ENCODE measurements around the gene RNF43.

The RNF43 gene

DNA sequence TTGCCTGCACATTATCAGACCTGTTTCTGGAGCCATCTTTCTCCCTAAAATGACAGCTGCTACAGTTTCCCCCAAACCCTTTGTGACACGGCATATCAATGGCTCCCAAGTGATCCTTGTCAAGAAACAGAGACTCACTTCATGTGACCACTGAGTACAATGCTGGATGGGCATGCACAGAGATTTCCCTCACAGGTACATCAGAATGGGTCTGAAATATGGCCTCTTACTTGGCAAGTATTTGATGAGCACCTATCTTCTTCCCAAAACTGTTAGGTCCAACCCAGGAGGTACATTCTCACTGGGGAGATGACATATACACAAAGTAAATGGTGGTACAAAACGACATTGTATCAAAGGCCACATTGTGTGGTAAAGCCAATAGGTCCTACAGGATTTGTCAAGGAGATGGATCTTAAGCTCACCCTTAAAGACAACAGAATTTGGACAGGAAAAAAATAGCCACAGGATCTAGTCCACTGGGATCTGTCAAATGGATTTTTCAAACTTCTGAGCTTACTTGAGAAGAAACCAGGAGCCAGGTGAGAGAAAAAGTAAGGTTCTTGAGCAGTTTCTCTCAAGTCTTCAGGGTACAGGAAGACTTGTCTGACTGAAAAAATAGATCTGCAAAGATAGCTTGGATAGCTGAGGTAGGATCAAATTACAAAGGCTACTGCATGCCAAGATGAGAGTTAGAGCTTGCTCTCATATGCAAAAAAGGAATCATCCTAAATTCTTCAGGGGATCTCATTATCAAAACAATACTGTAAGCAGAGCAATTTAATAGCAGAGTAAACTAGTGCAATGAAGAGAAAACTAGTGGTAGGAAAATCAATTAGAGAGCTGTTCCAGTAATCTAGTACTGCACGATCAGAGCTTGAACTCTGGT, 28.8 kb downstream of the RNF43 start:
- no peak overlapping the region for H3K9ac ChIP-seq (ENCODE audit: low read length)
- peaks cover 12% of the 10 kb centered on the region; the same call in 1 of the 2 replicates for H3K27me3 ChIP-seq (ENCODE audit: low read depth, low read length)
- no peaks in the 10 kb centered on the region for H3K9me3 ChIP-seq (ENCODE audit: insufficient read depth, low read length)
- H3K79me2 ChIP-seq (ENCODE audit: low read length): no peaks in the 10 kb centered on the region
- no peaks in the 10 kb centered on the region for H3K36me3 ChIP-seq (replicated peaks; ENCODE audit: low read depth, low read length)
- H3K4me1 ChIP-seq (ENCODE audit: low read length): peaks cover 8% of the 10 kb centered on the region; the same call in 1 of the 2 replicates
- no peak overlapping the region for H3K4me2 ChIP-seq (ENCODE audit: low read length)
- no peak overlapping the region for H2AFZ ChIP-seq (ENCODE audit: low read depth, low read length)
- no peak overlapping the region for H3K4me3 ChIP-seq (ENCODE audit: low read length)
- H3K27ac ChIP-seq (ENCODE audit: low read length): no peak overlapping the region
- no peaks in the 10 kb centered on the region for H4K20me1 ChIP-seq (ENCODE audit: insufficient read depth, low read length)
- no peak for TF ChIP-seq EZH2phosphoT487 (IDR thresholded peaks at IDR 0.05; ENCODE audit: low read depth)
- TF ChIP-seq, protein P1, sequence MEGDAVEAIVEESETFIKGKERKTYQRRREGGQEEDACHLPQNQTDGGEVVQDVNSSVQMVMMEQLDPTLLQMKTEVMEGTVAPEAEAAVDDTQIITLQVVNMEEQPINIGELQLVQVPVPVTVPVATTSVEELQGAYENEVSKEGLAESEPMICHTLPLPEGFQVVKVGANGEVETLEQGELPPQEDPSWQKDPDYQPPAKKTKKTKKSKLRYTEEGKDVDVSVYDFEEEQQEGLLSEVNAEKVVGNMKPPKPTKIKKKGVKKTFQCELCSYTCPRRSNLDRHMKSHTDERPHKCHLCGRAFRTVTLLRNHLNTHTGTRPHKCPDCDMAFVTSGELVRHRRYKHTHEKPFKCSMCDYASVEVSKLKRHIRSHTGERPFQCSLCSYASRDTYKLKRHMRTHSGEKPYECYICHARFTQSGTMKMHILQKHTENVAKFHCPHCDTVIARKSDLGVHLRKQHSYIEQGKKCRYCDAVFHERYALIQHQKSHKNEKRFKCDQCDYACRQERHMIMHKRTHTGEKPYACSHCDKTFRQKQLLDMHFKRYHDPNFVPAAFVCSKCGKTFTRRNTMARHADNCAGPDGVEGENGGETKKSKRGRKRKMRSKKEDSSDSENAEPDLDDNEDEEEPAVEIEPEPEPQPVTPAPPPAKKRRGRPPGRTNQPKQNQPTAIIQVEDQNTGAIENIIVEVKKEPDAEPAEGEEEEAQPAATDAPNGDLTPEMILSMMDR (IDR thresholded peaks at IDR 0.05; ENCODE audit: low read depth, low read length): no peak

DNA sequence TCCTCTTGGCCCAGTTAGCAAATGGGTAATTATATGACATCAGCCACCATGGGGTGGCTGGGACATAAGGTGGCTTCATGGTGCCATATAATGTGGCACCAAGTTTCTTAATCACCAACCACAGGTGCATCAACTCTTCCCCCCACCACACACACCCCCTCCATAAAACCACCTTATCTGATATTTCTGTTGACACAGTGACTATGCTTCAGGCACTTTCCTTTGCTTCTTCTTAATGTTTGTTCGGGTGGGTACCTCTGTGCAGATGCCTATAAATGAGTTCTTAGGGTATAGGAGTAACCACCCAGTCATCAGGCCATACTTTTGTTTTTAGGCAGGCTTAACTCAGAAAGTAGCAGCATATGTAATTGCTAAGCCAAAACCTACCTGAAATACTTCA, 29.5 kb downstream of the RNF43 start:
- H4K20me1 ChIP-seq (ENCODE audit: insufficient read depth, low read length): no peaks in the 10 kb centered on the region
- no peak for TF ChIP-seq EZH2phosphoT487 (IDR thresholded peaks at IDR 0.05; ENCODE audit: low read depth)
- TF ChIP-seq, protein P1 (IDR thresholded peaks at IDR 0.05; ENCODE audit: low read depth, low read length): no peak
- H3K4me1 ChIP-seq (ENCODE audit: low read length): peaks cover 14% of the 10 kb centered on the region
- no peak overlapping the region for H3K9ac ChIP-seq (ENCODE audit: low read length)
- peaks cover 12% of the 10 kb centered on the region; the same call in 1 of the 2 replicates for H3K27me3 ChIP-seq (ENCODE audit: low read depth, low read length)
- H3K36me3 ChIP-seq (replicated peaks; ENCODE audit: low read depth, low read length): no peaks in the 10 kb centered on the region
- no peak overlapping the region for H2AFZ ChIP-seq (ENCODE audit: low read depth, low read length)
- no peaks in the 10 kb centered on the region for H3K9me3 ChIP-seq (ENCODE audit: insufficient read depth, low read length)
- no peaks in the 10 kb centered on the region for H3K79me2 ChIP-seq (ENCODE audit: low read length)
- no peak overlapping the region for H3K4me2 ChIP-seq (ENCODE audit: low read length)
- H3K27ac ChIP-seq (ENCODE audit: low read length): no peak overlapping the region
- H3K4me3 ChIP-seq (ENCODE audit: low read length): no peak overlapping the region

DNA sequence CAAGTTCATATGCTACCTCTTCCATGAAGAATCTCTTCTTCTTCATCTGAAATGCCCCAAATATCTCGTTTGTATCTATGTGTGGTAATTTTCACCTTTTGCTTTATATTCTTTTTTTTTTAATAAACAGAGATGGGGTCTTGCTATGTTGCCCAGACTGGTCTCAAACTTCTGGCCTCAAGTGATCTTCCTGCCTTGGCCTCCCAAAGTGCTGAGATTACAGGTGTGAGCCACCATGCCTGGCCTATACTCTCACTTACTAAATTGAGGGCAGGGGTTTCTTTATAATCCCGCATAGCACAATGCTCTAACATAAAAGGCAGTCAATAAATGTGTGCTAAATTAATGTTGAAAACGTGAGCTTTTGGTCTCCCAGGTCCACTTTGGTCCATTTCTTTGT, 30.6 kb downstream of the RNF43 start:
- Histone ChIP-seq H3K4me2 (ENCODE audit: low read length) (no peak overlapping the region), H3K4me1 (ENCODE audit: low read length) (peaks cover 25% of the 10 kb centered on the region), H3K4me3 (ENCODE audit: low read length) (no peak overlapping the region), H3K36me3 (replicated peaks; ENCODE audit: low read depth, low read length) (no peaks in the 10 kb centered on the region), H3K9ac (ENCODE audit: low read length) (no peak overlapping the region), H3K79me2 (ENCODE audit: low read length) (no peaks in the 10 kb centered on the region), H2AFZ (ENCODE audit: low read depth, low read length) (no peak overlapping the region), H3K27me3 (ENCODE audit: low read depth, low read length) (peaks cover 12% of the 10 kb centered on the region; the same call in 1 of the 2 replicates), H4K20me1 (ENCODE audit: insufficient read depth, low read length) (no peaks in the 10 kb centered on the region), H3K27ac (ENCODE audit: low read length) (no peak overlapping the region), H3K9me3 (ENCODE audit: insufficient read depth, low read length) (no peaks in the 10 kb centered on the region)
- TF ChIP-seq, protein P1 (IDR thresholded peaks at IDR 0.05; ENCODE audit: low read depth, low read length): no peak
- no peak for TF ChIP-seq EZH2phosphoT487 (IDR thresholded peaks at IDR 0.05; ENCODE audit: low read depth)

DNA sequence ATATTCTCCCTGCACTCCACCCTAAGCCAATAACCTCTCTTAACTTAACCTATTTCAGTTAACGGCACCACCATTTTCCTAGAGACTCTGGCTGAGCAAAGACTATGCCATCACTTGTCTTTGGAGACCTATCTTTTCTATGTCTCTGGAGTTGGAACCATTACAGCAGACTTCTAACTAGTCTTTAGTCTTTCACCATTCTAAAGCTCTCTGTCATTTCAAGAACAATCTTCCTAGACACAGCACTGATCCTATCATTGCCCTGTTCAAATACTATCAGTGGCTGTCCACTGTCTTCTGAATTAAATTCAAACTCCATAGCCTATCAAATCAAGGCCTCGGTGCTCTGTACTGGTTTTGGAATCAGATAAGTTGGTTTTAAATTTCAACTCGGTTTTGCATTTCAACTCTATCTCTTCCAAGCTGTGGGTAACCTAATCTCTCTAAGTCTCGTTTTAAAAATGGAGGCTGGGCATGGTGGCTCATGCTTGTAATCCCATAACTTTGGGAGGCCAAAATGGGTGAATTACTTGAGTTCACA, 31.9 kb downstream of the RNF43 start:
- Histone ChIP-seq H3K27ac (ENCODE audit: low read length) (no peak overlapping the region), H3K4me3 (ENCODE audit: low read length) (no peak overlapping the region), H3K4me2 (ENCODE audit: low read length) (no peak overlapping the region), H3K9me3 (ENCODE audit: insufficient read depth, low read length) (no peaks in the 10 kb centered on the region), H2AFZ (ENCODE audit: low read depth, low read length) (no peak overlapping the region), H4K20me1 (ENCODE audit: insufficient read depth, low read length) (no peaks in the 10 kb centered on the region), H3K9ac (ENCODE audit: low read length) (no peak overlapping the region), H3K79me2 (ENCODE audit: low read length) (no peaks in the 10 kb centered on the region), H3K27me3 (ENCODE audit: low read depth, low read length) (no peaks in the 10 kb centered on the region), H3K4me1 (ENCODE audit: low read length) (peaks cover 25% of the 10 kb centered on the region), H3K36me3 (replicated peaks; ENCODE audit: low read depth, low read length) (no peaks in the 10 kb centered on the region)
- no peak for TF ChIP-seq EZH2phosphoT487 (IDR thresholded peaks at IDR 0.05; ENCODE audit: low read depth)
- TF ChIP-seq, protein P1 (IDR thresholded peaks at IDR 0.05; ENCODE audit: low read depth, low read length): no peak

Data from OCI-LY3 (cell line).